ENCODE results near the gene HOMER1.

Gene HOMER1

DNA sequence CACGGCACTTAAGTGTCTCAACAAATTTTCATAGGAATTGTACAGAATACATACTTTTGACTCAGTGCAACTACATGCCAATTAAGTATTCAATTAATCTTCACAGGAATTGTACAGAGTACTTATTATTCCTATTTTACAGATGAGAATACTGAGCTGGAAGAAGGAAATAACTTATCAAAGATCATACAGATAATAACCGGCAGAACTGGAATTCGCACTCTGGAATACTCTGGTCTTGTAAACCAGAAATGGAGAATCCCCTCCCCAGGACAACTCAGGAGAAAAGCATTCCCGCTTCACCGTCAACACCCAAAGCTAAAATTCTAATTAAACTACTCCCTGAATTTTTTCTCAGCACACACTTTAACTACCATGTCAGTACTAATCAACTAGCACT lies 112.7 kb downstream of the HOMER1 start:
- TF ChIP-seq, protein P1, sequence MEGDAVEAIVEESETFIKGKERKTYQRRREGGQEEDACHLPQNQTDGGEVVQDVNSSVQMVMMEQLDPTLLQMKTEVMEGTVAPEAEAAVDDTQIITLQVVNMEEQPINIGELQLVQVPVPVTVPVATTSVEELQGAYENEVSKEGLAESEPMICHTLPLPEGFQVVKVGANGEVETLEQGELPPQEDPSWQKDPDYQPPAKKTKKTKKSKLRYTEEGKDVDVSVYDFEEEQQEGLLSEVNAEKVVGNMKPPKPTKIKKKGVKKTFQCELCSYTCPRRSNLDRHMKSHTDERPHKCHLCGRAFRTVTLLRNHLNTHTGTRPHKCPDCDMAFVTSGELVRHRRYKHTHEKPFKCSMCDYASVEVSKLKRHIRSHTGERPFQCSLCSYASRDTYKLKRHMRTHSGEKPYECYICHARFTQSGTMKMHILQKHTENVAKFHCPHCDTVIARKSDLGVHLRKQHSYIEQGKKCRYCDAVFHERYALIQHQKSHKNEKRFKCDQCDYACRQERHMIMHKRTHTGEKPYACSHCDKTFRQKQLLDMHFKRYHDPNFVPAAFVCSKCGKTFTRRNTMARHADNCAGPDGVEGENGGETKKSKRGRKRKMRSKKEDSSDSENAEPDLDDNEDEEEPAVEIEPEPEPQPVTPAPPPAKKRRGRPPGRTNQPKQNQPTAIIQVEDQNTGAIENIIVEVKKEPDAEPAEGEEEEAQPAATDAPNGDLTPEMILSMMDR (IDR thresholded peaks at IDR 0.05) = no peak
- peaks cover 1% of the 10 kb centered on the region for H3K9me3 Mint-ChIP-seq
- no peak overlapping the region for H3K27ac Mint-ChIP-seq
- no peaks in the 10 kb centered on the region for H3K27me3 Mint-ChIP-seq (ENCODE audit: low read depth, poor library complexity)
- DNase-seq = no peak
- peaks cover 42% of the 10 kb centered on the region for H3K36me3 Mint-ChIP-seq (ENCODE audit: low read depth)
- no peaks in the 10 kb centered on the region for H3K4me1 Mint-ChIP-seq
- H3K4me3 Mint-ChIP-seq = no peak overlapping the region

DNA sequence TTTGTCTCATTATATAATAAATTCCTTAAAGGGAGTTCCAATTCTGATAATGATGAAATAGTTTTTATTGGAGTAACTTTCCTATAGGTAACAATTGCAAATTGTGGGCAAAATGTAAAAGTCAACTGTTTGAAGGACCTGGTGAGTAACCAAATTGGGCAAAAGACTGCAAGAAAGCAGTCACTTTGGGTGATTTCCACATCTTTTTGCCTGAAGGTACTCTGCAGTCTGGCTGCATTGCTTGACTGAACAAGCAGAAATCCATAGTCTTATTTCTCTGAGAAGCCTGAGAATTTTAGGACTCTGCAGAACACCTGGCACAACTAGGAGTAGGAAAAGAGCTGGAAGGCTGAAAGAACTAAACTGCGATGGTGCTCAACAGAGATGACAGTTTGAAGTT lies 114.9 kb downstream of the HOMER1 start:
- Mint-ChIP-seq H3K27ac (no peak overlapping the region), H3K4me1 (no peaks in the 10 kb centered on the region), H3K36me3 (ENCODE audit: low read depth) (peaks cover 35% of the 10 kb centered on the region), H3K27me3 (ENCODE audit: low read depth, poor library complexity) (no peaks in the 10 kb centered on the region), H3K9me3 (no peaks in the 10 kb centered on the region), H3K4me3 (no peak overlapping the region)
- DNase-seq = no peak
- TF ChIP-seq, protein P1 (IDR thresholded peaks at IDR 0.05) = no peak

DNA sequence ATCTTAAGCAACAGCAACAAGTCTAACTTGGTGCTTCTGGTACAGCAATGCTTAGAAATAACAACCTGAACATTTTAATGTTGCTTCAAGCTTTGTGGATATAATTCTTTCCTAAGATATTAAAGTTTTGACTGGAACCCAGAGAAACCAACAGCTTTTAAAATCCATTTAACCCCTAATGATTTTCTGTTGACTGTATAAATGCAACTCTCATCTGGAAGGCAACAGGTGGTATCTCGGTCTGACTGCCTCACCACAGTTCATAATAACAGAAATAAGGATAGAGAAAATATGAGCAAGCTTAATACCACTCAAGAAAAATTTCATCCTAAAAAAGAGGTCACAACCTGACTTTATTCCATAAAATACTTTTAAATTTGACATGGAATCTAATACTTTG lies 116.9 kb downstream of the HOMER1 start:
- Mint-ChIP-seq H3K4me3 (no peak overlapping the region), H3K27me3 (ENCODE audit: low read depth, poor library complexity) (no peaks in the 10 kb centered on the region), H3K9me3 (no peaks in the 10 kb centered on the region), H3K36me3 (ENCODE audit: low read depth) (peaks cover 41% of the 10 kb centered on the region), H3K4me1 (no peaks in the 10 kb centered on the region), H3K27ac (no peak overlapping the region)
- no peak for DNase-seq
- TF ChIP-seq, protein P1 (IDR thresholded peaks at IDR 0.05) = no peak

DNA sequence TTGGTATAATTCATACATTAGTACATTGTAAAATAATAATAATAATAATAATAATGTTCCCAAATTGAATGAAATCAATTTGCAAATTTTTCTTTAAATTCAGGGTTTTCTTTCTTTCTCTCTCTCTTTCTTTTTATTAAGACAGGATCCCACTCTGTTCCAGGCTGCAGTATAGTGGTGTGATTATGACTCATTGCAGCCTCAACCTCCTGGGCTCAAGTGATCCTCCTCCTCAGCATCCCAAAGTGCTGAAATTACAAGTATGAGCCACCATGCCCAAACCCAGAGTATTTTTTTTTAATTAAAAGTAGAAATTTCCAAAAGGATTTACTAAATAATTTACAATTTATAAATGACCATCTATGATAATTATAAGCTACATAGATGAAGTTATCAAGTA lies 117.7 kb downstream of the HOMER1 start:
- TF ChIP-seq, protein P1 (IDR thresholded peaks at IDR 0.05) = no peak
- no peak overlapping the region for H3K27ac Mint-ChIP-seq

DNA sequence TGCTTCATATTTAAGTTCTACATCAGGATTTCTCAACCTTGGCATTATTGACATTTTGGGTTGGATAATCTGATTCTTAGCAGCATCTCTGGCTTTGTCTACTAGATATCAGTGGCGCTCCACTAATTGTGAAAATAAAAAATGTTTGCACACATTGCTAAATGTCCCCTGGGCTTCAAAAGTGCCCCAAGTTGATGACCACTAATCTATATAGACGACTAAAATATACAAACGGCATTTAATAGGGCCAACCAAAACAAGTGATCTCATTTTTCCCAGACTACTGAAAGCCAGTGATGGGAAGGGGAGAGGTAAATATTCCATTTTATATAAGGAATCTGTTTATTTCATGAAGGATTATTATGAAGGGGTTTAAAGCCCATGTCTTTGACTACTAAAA lies 118.6 kb downstream of the HOMER1 start:
- no peaks in the 10 kb centered on the region for H3K27me3 Mint-ChIP-seq (ENCODE audit: low read depth, poor library complexity)
- no peak overlapping the region for H3K27ac Mint-ChIP-seq
- peaks cover 37% of the 10 kb centered on the region for H3K36me3 Mint-ChIP-seq (ENCODE audit: low read depth)
- no peaks in the 10 kb centered on the region for H3K4me1 Mint-ChIP-seq
- no peaks in the 10 kb centered on the region for H3K9me3 Mint-ChIP-seq
- no peak overlapping the region for H3K4me3 Mint-ChIP-seq
- no peak for DNase-seq
- TF ChIP-seq, protein P1 (IDR thresholded peaks at IDR 0.05) = no peak

More for the DNA sequence above, 117.7 kb downstream of the HOMER1 start:
- Mint-ChIP-seq H3K4me3 (no peak overlapping the region), H3K27me3 (ENCODE audit: low read depth, poor library complexity) (no peaks in the 10 kb centered on the region), H3K4me1 (no peaks in the 10 kb centered on the region), H3K9me3 (no peaks in the 10 kb centered on the region), H3K36me3 (ENCODE audit: low read depth) (peaks cover 34% of the 10 kb centered on the region)
- DNase-seq = no peak

DNA sequence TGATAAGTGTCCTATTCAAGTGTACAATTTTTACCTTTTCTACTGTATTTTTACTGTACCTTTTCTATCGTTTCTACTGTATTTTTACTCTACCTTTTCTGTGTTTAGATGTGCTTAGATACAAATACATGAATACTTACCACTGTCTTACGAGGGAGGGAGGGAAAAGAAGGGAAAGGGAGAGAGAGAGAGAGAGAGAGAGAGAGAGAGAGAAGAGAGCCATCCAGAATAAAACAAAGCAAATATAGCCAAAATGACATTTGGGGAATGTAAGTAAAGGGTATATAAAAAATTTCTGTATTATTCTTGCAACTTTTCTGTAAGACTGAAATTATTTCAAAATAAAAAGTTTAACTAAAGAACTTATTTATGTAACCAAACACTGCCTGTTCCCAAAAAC lies 121.2 kb downstream of the HOMER1 start:
- Mint-ChIP-seq H3K4me3 (no peak overlapping the region), H3K9me3 (no peaks in the 10 kb centered on the region), H3K27me3 (ENCODE audit: low read depth, poor library complexity) (no peaks in the 10 kb centered on the region), H3K27ac (peak overlapping the region; percentile 43), H3K36me3 (ENCODE audit: low read depth) (peaks cover 45% of the 10 kb centered on the region), H3K4me1 (peaks cover 6% of the 10 kb centered on the region)
- no peak for DNase-seq
- TF ChIP-seq, protein P1 (IDR thresholded peaks at IDR 0.05) = no peak
